GM19455 (cell line): ENCODE data around the gene ADH5.
"Not testable (repeated sequence)": the region's sequence is repeated elsewhere in the genome, so short reads cannot be mapped to it uniquely, and the experiment has no call there.

Experiments used
- ATAC-seq: cut with Tn5 transposase; IDR thresholded peaks from one replicate; pipeline ENCODE4 v1.9.1; 2021; ENCODE audit not compliant: unreplicated experiment

The ADH5 gene

DNA sequence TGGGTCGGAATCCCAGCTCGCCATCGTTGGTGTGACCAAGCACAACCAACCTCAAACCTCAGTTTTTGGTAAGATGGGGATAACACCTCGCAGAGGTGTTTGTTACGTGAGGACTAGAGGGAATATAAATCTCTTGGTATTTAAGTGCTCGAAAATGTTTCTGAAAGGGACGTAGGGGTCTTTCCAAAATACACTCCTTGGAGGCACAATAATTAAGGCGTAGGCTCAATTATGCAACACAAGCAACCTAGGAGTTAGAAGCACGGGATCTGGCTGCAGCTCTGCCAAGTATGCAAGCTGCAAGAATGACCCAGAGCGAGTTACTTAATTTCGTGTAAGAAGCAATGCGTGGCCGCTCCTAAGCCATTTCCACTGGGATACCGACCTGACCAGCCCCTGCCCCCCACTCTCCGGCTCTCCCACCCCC, 552 bp downstream of the ADH5 start:
- peak; percentile 28 for ATAC-seq

DNA sequence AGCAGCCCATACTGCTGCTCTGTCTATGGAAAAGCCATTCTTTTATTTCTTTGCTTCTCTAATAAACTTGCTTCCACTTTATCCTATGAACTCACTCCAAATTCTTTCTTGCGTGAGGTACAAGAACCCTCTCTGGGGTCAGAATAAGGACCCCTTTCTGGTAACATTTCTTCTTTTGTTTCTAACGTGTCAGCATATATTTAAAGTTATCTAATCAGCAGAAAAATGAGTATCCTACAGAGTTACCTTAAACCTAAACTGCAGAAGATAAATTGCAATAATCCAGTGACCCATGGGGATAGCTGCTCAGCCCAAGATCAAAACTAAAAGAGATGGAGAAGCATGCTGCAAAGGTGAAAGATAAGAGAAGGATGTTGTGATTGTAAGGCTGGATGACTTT, 4.0 kb downstream of the ADH5 start:
- no peak for ATAC-seq

DNA sequence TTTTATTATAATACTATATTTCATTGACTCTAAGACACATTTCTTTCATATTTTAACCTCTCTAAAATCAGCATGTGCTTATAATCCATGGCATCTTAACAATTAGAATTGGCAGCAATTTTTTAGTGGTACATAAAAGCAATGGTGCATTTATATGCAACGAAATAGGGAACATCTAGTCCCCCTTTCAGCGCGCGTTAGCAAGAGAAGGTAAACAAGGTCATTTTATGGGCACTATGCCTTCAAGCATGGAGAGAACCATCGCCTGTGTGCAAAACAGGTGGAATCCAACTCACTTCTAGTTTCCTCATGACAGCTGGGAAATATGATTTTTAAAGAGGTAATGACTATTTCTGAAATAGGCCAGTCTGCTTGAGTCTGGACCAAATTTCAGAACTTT, 6.4 kb downstream of the ADH5 start:
- ATAC-seq = no peak

DNA sequence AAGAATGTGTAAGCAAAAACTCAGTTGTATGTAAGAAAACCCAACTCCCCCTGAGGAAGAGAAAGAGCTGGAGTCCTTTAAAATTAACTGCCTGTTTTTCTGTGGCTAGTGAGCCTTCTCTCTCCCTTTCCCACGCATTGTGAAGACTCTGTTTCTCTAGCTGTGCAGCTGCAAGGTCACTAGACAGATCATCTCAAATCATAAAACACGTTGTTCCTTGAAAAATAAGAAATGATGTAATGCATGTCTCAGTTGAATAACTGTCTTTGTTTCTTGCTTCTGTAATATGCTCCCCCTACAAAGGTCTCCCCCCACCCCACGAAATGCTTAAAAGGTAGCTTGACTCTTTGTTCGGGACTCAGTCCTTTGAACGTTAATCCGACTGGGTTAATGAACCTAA, 7.7 kb downstream of the ADH5 start:
- ATAC-seq = not testable (repeated sequence)

DNA sequence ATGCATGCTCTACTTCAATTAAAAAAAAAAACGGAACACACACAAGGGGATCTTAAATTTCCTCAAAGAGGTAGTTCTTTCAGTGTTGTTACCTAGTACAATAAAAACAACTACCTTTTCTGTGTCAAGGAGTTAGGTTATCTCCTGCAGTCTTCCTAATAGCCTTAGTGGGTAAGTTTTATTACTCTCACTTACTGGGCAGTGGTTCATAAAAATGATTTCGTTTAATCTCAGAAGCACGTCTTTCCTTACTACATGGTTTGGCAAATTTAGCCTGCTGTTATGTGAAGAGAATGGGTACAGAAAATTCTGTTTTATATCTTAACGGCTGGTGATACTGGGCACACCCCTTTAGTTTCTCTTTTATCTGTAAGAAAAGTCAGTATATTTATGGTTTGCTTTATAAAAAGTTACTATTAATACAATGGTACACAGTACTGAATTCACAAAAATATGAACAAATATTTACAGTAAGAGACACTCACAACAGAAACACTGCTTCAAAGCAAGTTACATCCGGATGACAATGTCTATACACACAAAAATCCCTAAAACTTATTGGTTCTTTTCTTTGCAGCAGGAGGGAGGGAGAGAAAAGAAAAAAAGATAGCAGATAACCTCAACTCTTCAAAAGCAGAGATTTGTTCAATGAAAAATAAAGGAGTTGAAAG, 8.8 kb downstream of the ADH5 start:
- no peak for ATAC-seq

DNA sequence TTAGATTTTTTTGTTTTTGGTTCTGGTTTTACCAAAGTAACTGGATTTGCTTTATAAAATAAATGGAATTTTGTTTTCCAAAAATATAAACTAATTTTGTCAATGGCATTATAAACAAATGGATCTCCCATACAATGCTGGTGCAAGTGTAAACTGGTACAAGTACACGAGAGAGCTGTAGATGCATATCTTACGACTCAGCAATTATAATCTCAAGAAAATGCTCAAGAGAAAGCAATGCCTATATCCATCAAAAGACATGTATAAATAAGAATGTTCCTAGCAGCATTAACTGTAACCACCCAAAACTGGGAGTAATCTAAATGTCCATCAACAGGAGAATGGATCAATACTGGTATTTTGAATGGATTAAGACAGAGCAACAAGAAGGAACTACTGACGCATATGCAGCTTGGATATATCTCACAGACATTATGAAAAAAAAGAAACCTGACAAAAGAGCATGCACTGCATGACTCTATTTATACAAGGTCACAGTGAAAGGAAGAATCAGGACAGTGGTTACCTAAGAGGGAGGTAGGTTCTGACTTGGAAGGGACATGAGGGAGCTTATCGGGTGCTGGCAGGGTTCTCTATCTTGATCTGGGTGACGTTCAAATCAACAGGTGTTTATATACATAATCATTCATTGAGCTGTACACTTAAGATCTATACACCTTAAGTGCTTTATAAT, 9.5 kb downstream of the ADH5 start:
- ATAC-seq = no peak

DNA sequence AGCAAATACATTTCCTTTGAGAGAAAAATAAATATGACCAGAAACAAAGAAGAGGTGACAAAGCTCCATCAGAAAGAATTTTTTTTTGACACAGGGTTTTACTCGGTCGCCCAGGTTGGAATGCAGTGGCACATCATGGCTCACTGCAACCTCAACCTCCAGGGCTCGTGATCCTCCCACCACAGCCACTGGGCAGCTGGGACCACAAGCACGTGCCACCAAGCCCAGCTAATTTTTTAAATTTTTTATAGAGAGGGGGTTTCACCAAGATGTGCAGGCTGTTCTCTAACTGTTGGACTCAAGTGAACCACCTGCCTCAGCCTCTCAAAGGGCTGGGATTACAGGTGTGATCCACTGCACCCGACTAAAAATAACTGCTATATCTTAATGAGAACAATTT, 10.3 kb downstream of the ADH5 start:
- no peak for ATAC-seq

DNA sequence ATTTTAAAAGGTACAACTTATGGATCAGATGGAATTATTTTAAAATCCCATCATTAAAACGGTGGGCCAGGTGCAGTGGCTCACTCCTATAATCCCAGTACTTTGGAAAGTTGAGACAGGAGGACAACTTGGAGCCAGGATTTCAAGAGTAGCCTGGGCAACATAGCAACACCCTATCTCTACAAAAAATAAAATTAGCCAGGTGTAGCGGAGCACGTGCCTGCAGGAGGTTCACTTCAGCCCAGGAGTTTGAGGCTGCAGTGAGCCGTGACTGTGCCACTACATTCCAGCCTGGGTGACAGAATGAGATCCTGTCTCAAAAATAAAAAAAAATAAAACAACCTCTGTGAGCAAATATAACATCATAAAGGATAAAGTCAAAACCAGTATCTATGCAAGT, 11.4 kb downstream of the ADH5 start:
- no peak for ATAC-seq

DNA sequence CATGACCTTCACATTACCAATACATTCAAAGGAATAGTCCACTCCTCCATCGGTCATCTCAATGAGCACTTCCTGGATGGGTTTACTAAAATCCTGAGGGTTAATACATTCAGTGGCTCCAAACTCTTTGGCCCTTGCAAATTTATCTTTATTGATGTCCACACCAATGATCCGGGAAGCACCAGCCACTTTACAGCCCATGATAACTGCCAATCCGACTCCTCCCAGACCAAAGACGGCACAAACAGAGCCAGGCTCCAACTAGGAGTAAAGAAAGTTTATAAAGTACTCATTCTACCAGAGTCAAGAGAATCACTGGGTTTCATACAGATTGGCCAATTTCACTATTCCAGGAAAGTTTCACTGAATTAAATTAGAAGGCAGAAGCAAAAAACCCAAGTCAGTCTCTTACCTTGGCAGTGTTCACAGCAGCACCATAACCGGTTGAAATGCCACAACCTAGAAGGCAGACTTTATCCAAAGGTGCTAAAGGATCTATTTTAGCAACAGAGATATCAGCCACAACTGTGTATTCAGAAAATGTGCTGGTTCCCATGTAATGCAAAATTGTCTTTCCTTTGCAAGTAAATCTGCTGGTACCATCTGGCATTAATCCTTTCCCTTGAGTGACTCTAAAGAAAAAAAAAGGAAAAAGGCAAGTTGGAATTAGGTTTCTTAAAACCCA, 12.2 kb downstream of the ADH5 start:
- no peak for ATAC-seq

DNA sequence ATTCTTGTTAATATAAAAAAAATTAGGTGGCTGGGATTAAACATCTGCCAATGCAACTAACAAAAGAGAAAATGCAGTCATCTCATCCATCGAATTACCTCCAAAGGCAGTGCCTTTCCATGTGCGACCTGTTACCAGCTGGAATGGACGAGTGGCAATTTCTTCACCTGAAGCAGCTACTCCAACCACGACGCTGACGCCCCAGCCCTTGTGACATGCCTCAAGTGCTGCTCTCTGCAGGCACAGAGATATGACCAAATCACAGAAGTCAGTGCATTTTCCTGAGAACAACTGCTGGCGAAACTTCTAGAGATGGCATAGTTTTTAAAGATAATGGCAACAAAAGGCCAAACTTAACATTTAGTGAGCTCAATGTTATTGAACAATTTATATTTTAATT, 13.8 kb downstream of the ADH5 start:
- no peak for ATAC-seq

DNA sequence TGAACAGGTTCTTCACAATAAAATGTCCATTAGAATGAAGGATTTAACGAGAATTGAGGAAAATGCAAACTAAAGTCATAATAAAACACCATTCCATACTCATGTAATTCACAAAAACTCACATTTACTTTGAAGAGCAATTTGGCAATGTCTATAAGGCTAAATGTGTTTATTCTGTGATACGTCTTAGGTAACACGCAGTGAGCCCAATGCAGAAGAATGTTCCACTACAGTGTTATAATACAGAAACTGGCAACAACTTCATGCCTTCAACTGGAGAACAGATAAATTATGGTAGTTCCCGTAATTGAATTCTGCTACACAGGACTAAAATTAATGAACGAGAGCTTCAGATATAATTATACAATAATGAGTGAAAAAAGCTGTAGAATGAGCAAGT, 17.4 kb downstream of the ADH5 start:
- no peak for ATAC-seq

DNA sequence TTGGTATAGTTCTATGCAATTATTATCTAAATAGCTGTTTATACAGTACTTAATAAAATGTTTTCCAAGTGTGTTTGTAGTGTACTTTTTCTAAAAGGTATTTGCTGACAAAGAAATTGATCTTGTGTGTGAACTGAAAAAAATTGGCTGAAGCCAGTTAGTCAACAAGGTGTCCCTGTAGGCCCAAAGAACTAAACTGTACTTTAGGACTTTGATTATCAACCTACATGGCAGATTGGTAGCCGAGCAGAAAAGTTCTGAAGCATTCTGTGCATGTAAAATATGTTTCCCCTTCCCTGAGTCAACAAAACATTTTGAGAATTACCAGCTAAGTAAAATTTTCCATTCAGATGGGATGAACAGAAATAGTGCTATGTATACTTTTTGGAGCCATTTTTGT, 21.0 kb downstream of the ADH5 start:
- no peak for ATAC-seq

DNA sequence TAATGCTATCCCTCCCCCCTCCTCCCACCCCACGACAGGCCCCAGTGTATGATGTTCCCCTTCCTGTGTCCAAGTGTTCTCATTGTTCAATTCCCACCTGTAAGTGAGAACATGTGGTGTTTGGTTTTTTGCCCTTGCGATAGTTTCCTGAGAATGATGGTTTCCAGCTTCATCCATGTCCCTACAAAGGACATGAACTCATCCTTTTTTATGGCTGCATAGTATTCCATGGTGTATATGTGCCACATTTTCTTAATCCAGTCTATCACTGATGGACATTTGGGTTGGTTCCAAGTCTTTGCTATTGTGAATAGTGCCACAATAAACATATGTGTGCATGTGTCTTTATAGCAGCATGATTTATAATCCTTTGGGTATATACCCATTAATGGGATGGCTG, 23.1 kb downstream of the ADH5 start:
- ATAC-seq = not testable (repeated sequence)

DNA sequence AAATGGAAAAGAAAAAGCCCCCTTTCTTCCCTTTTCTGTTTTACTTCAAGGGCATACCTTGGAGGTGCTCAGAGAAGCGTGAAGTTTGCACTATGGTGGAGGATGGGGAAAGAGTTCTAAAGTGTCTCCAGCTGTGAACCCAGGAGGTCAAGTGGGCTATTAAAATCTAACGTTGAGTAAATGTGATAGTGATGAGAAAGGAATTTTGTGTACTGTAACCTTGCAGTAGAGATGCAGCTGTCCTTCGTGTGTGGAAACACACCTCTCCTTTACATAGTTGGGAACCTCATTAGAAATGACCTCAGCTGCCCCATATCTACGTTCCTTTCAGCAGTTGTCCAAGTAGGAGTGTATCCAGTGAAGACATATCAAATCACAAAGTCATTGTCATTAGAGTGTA, 26.5 kb downstream of the ADH5 start:
- ATAC-seq = no peak

DNA sequence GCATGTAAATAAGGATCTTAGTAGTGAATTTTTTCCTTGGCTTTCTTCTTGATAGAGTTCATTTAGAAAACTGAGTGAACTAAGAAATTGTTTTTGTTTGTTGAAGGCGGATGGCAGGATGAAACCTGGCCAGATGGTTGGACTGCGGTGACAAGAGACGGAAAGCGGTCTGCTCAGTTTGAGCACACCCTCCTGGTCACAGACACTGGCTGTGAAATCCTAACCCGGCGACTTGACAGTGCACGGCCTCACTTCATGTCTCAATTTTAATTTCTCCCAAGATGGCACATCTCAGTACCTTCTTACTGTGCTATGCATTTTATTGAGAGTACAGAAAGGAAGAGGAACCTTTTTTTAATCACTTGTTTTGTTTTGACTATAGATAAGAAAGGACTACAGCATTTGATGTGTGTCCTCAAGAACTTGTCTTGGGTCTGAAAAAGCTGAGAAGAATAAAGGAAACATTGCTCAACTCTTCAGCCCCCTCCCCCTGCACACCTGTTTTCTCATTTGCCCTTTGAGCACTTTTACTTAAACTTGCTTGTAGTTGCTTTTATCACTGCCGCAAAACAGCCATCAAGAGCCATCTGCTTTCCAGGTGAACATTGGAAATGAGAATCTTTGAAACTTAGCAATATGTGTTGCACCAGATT, 27.4 kb downstream of the ADH5 start:
- ATAC-seq = no peak

DNA sequence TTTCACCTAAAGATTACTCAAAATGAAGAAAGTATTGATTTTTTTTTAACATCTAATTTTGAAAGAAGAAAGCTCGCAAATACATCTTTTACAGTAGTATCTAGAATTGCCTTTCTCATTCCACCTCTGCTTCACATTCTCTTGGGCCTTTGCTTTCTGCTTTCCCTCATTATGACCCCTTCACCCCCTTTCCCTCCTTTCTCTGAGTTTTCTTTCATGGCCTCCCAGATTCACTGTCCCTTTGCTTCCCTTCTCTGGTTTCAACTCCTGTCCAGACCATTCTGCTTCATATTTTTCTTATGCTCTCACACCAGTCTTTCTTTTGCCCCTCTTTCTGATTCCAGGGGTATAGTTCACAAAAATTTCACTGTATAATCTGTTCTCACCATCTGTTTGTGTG, 29.0 kb downstream of the ADH5 start:
- no peak for ATAC-seq

DNA sequence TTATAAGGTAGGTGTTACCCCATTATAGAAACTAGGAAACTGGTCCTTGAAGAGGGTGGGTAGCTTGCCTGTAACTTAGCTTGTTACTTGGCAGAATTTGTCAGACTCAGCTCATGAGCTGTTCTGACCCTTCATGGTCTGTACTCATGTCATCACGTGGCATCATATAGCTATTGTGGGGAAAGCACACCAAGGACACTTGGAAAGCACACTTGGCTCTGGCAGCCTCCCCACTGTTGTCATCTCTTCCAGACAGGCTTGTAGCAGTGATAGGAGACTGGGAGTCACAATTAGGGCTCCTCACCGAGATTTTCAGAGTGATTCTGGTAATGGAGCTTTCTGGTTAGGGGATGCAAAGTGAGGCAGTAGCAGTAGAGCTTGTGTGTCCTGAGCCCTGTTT, 30.4 kb downstream of the ADH5 start:
- ATAC-seq = no peak

DNA sequence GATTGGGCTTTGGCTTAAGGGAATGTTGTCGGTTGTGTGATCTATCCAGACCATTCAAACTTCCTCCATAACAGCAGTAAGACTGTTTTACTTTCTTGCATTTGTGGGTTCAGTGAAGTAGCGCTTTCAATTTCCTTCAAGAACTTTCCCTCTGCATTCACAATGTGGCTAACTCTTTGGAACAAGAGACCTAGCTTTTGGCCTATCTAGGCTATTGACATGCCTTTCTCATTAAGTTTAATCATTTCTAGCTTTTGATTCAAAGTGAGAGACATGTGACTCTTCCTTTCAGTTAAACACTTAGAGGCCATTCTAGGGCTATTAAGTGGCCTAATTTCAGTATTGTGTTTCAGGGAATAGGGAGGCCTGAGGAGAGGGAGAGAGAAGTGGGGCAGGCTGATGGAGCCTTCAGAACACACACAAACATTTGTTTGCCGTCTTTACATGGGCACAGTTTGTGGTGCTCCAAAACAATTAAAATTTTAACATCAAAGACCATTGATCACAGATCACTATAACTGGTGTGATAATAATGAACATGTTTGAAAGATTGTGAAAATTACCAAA, 34.1 kb downstream of the ADH5 start:
- ATAC-seq = no peak

DNA sequence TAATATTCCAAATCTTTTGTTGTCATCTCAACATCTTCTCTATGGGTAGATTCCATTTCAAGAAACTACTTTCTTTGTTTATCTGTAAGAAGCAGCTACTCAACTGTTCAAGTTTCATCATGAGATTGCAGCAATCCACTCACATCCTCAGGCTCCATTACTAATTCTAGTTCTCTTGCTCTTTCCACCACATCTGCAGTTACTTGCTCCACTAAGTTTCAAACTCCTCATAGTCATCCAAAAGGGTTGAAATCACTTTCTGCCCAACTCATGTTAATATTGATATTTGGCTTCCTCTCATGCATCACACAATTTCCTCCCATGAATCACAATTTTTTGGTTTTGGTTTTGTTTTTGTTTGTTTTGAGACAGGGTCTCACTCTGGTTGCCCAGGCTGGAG, 35.7 kb downstream of the ADH5 start:
- no peak for ATAC-seq

DNA sequence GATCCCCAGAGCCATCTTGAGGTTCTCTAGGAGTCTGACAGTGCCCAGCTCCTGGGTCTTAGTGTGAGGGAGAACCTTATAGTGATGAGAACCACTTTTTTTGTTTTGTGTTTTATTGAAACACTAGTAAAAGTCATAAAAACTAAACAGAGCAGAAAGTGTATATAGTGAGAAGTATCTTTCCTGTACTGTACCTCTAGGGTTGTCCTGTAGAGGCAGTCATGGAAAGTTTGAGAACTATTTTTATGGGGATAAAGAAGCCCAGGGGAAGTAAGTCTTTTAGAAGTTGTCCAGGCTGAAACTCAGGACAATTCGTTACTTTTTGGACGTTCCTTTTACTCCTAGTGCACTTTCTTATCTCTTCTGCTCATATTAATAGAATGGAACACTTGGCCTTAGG, 40.9 kb downstream of the ADH5 start:
- ATAC-seq = no peak

DNA sequence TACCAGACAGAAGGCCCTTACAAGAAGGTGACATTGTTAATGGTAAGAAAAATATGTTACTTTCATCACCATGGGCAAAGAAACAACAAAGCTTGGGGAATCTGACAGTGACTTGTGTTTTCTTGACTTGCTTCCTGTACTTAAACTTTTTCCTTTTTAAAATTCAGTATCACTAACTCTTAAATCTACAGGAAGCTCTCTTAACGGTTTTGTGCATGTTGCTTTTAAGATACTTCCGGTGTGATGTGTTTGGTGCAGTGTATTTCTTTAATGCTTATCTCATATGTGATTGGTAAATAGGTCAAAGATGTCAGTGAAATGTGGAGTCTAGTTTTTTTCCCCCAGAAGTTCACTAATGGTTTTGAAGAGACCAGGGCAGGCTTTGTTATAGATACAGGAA, 45.2 kb downstream of the ADH5 start:
- ATAC-seq = no peak

DNA sequence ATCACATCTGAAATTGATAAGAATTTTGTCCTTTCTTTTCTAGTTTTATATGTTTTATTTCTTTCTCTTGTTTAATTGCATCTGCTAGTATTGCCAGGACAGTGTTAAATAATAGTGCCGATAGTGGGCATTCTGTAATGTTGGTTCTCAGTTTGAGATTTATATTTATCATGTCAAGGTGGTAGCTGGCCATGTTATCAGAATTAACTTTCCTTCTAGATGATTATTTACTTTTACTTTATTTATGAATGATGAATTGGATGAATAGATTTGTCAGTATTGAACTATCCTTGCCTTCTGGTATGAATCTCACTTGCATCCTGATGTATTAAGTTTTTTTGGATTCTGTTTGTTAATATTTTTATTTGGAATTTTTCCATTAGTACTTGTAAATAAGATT, 50.4 kb downstream of the ADH5 start:
- no peak for ATAC-seq
